Hematopoietic multipotent progenitor cell treated with erythropoietin and hydrocortisone succinate and interleukin-3 and kit ligand, for 4 days (in vitro differentiated cells): ENCODE data around the gene C11orf87.

Source experiments
- DNase-seq: peaks from one replicate; pipeline ENCODE4 v3.0.0-alpha.2; 2015

The C11orf87 gene

GRCh38 chr11:109421981-109422869 lies at the start of gene C11orf87:
TSS of gene C11orf87 (plus strand) at chr11:109422190. CDS start at chr11:109423634, 1,444 bp downstream.
- DNase-seq = peak; percentile 12

GRCh38 chr11:109374032-109374431 lies 48.0 kb upstream of the C11orf87 start:
- DNase-seq = no peak

- DNase-seq = no peak
Measured at GRCh38 chr11:109374441-109374840, 47.5 kb upstream of the C11orf87 start.

GRCh38 chr11:109377039-109377742 lies 44.8 kb upstream of the C11orf87 start:
- DNase-seq = no peak

GRCh38 chr11:109378034-109378433 lies 44.0 kb upstream of the C11orf87 start:
- no peak for DNase-seq

GRCh38 chr11:109383306-109383705 lies 38.7 kb upstream of the C11orf87 start:
- no peak for DNase-seq

- no peak for DNase-seq
Measured at GRCh38 chr11:109384873-109385272, 37.1 kb upstream of the C11orf87 start.

- DNase-seq = no peak
Measured at GRCh38 chr11:109388982-109389381, 33.0 kb upstream of the C11orf87 start.

GRCh38 chr11:109390752-109391151 lies 31.2 kb upstream of the C11orf87 start:
- no peak for DNase-seq

- no peak for DNase-seq
Measured at GRCh38 chr11:109401545-109401944, 20.4 kb upstream of the C11orf87 start.

GRCh38 chr11:109405671-109406070 lies 16.3 kb upstream of the C11orf87 start:
- no peak for DNase-seq

GRCh38 chr11:109416601-109417000 lies 5.4 kb upstream of the C11orf87 start:
- DNase-seq = no peak

GRCh38 chr11:109422870-109423465 lies 978 bp downstream of the C11orf87 start:
- DNase-seq = peak; percentile 28

- no peak for DNase-seq
Measured at GRCh38 chr11:109423466-109424190, 1.6 kb downstream of the C11orf87 start.

GRCh38 chr11:109424901-109425300 lies 2.9 kb downstream of the C11orf87 start:
- peak; percentile 27 for DNase-seq

- no peak for DNase-seq
Measured at GRCh38 chr11:109425554-109425953, 3.6 kb downstream of the C11orf87 start.

GRCh38 chr11:109426442-109427240 lies 4.7 kb downstream of the C11orf87 start:
- peak; percentile 9 for DNase-seq

GRCh38 chr11:109432105-109432504 lies 10.1 kb downstream of the C11orf87 start:
- no peak for DNase-seq

- DNase-seq = no peak
Measured at GRCh38 chr11:109433753-109434256, 11.8 kb downstream of the C11orf87 start.

GRCh38 chr11:109435121-109435742 lies 13.2 kb downstream of the C11orf87 start:
- no peak for DNase-seq

GRCh38 chr11:109439684-109440083 lies 17.7 kb downstream of the C11orf87 start:
- no peak for DNase-seq
